ENCODE results near the gene BMPR1A. TPM values are rescaled to one million over a fixed set of nuclear protein-coding genes. Genes with fewer than 3 reads are reported as not detected.
"Not testable (repeated sequence)": the region's sequence is repeated elsewhere in the genome, so short reads cannot be mapped to it uniquely, and the experiment has no call there.

The BMPR1A gene
- total RNA-seq, 1 donor = 3.3 TPM

- Histone ChIP-seq H3K27me3 (ENCODE audit: insufficient read depth, low read length) (no peaks in the 10 kb centered on the region), H3K4me1 (ENCODE audit: insufficient read depth, low read length) (no peaks in the 10 kb centered on the region), H3K4me3 (ENCODE audit: low read length) (no peak overlapping the region), H3K9me3 (ENCODE audit: low read depth, low read length) (no peaks in the 10 kb centered on the region)
Measured at GRCh38 chr10:86944907-86945306, 188.5 kb downstream of the BMPR1A start.

GRCh38 chr10:86945361-86946212 lies 189.2 kb downstream of the BMPR1A start:
- Histone ChIP-seq H3K4me3 (ENCODE audit: low read length) (no peak overlapping the region), H3K27me3 (ENCODE audit: insufficient read depth, low read length) (no peaks in the 10 kb centered on the region), H3K9me3 (ENCODE audit: low read depth, low read length) (no peaks in the 10 kb centered on the region), H3K4me1 (ENCODE audit: insufficient read depth, low read length) (no peaks in the 10 kb centered on the region)

- H3K4me3 ChIP-seq (ENCODE audit: low read length) = no peak overlapping the region
- no peaks in the 10 kb centered on the region for H3K4me1 ChIP-seq (ENCODE audit: insufficient read depth, low read length)
- no peaks in the 10 kb centered on the region for H3K9me3 ChIP-seq (ENCODE audit: low read depth, low read length)
- H3K27me3 ChIP-seq (ENCODE audit: insufficient read depth, low read length) = no peaks in the 10 kb centered on the region
Measured at GRCh38 chr10:86946213-86947155, 190.1 kb downstream of the BMPR1A start.

- H3K9me3 ChIP-seq (ENCODE audit: low read depth, low read length); H3K4me3 ChIP-seq (ENCODE audit: low read length); H3K4me1 ChIP-seq (ENCODE audit: insufficient read depth, low read length); H3K27me3 ChIP-seq (ENCODE audit: insufficient read depth, low read length): not testable (repeated sequence)
Measured at GRCh38 chr10:86947806-86948205, 191.4 kb downstream of the BMPR1A start.

- Histone ChIP-seq H3K27me3 (ENCODE audit: insufficient read depth, low read length) (no peaks in the 10 kb centered on the region), H3K4me3 (ENCODE audit: low read length) (no peak overlapping the region), H3K9me3 (ENCODE audit: low read depth, low read length) (no peaks in the 10 kb centered on the region), H3K4me1 (ENCODE audit: insufficient read depth, low read length) (no peaks in the 10 kb centered on the region)
Measured at GRCh38 chr10:86950349-86950748, 193.9 kb downstream of the BMPR1A start.

GRCh38 chr10:86951184-86951761 lies 194.9 kb downstream of the BMPR1A start:
- Histone ChIP-seq H3K4me3 (ENCODE audit: low read length) (no peak overlapping the region), H3K4me1 (ENCODE audit: insufficient read depth, low read length) (no peaks in the 10 kb centered on the region), H3K27me3 (ENCODE audit: insufficient read depth, low read length) (no peaks in the 10 kb centered on the region), H3K9me3 (ENCODE audit: low read depth, low read length) (no peaks in the 10 kb centered on the region)

GRCh38 chr10:86952106-86952505 lies 195.7 kb downstream of the BMPR1A start:
- Histone ChIP-seq H3K4me1 (ENCODE audit: insufficient read depth, low read length) (no peaks in the 10 kb centered on the region), H3K27me3 (ENCODE audit: insufficient read depth, low read length) (no peaks in the 10 kb centered on the region), H3K4me3 (ENCODE audit: low read length) (no peak overlapping the region), H3K9me3 (ENCODE audit: low read depth, low read length) (no peaks in the 10 kb centered on the region)

- not testable (repeated sequence) for H3K4me1 ChIP-seq (ENCODE audit: insufficient read depth, low read length); H3K9me3 ChIP-seq (ENCODE audit: low read depth, low read length); H3K27me3 ChIP-seq (ENCODE audit: insufficient read depth, low read length); H3K4me3 ChIP-seq (ENCODE audit: low read length)
Measured at GRCh38 chr10:86952697-86953096, 196.3 kb downstream of the BMPR1A start.

- peaks cover 4% of the 10 kb centered on the region for H3K4me1 ChIP-seq (ENCODE audit: insufficient read depth, low read length)
- H3K27me3 ChIP-seq (ENCODE audit: insufficient read depth, low read length) = no peaks in the 10 kb centered on the region
- no peak overlapping the region for H3K4me3 ChIP-seq (ENCODE audit: low read length)
- H3K9me3 ChIP-seq (ENCODE audit: low read depth, low read length) = no peaks in the 10 kb centered on the region
Measured at GRCh38 chr10:86953747-86954680, 197.6 kb downstream of the BMPR1A start.

GRCh38 chr10:86954681-86955500 lies 198.5 kb downstream of the BMPR1A start:
- no peaks in the 10 kb centered on the region for H3K27me3 ChIP-seq (ENCODE audit: insufficient read depth, low read length)
- peaks cover 8% of the 10 kb centered on the region for H3K4me1 ChIP-seq (ENCODE audit: insufficient read depth, low read length)
- H3K9me3 ChIP-seq (ENCODE audit: low read depth, low read length) = no peaks in the 10 kb centered on the region
- H3K4me3 ChIP-seq (ENCODE audit: low read length) = no peak overlapping the region

- H3K4me3 ChIP-seq (ENCODE audit: low read length) = no peak overlapping the region
- no peaks in the 10 kb centered on the region for H3K27me3 ChIP-seq (ENCODE audit: insufficient read depth, low read length)
- H3K4me1 ChIP-seq (ENCODE audit: insufficient read depth, low read length) = peaks cover 8% of the 10 kb centered on the region
- H3K9me3 ChIP-seq (ENCODE audit: low read depth, low read length) = no peaks in the 10 kb centered on the region
Measured at GRCh38 chr10:86955501-86956194, 199.2 kb downstream of the BMPR1A start.

- no peaks in the 10 kb centered on the region for H3K27me3 ChIP-seq (ENCODE audit: insufficient read depth, low read length)
- no peak overlapping the region for H3K4me3 ChIP-seq (ENCODE audit: low read length)
- peaks cover 8% of the 10 kb centered on the region for H3K4me1 ChIP-seq (ENCODE audit: insufficient read depth, low read length)
- H3K9me3 ChIP-seq (ENCODE audit: low read depth, low read length) = no peaks in the 10 kb centered on the region
Measured at GRCh38 chr10:86956195-86956847, 199.9 kb downstream of the BMPR1A start.
